Hepatic stellate cell (primary cell): ENCODE data around the gene FTO.
A peak's percentile ranks its signal among the peaks of the same experiment; 100 is the strongest.
"Not testable (repeated sequence)": the region's sequence is repeated elsewhere in the genome, so short reads cannot be mapped to it uniquely, and the experiment has no call there.

Source experiments
- DNase-seq: peaks from one replicate; pipeline ENCODE4 v3.0.0; 2011; ENCODE audit warnings: low spot score

FTO gene

DNA sequence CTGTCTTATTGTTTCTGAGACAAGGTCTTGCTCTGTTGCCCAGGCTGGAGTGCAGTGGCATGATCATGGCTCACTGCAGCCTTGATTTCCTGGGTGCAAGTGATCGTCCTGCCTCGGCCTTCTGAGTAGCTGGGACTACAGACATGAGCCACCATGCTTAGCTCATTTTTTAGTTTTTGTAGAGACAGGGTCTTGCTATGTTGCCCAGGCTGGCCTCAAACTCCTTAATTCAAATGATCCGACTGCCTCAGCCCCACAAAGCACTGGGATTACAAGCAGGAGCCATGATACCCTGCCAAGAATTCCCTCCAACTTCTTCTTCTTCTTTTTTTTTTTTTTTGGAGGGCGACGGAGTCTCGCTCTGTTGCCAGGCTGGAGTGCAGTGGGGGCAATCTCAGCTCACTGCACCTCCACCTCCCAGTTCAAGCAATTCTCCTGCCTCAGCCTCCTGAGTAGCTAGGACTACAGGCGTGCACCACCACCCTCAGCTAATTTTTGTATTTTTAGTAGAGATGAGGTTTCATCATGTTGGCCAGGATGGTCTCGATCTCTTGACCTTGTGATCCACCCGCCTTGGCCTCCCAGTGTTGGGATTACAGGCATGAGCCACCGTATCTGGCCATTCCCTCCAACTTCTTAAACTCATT, 477.9 kb downstream of the FTO start:
- DNase-seq: not testable (repeated sequence)

DNA sequence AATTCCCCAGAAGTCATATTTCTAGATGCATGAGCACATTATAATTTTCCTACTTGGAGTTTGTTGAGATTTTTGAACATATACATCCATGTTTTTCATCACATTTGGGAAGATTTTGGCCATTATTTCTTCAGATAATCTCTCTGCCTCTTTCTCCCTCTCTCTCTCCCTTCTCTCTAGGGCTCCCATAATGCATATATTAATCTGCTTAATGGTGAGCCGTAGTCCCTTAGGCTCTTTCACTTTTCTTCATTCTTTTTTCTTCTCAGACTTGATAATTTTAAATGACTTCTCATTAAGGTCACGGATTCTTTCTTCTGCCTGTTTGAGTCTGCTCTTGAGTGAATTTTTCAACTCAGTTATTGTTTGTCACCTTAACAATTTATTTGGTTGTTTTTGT, 481.1 kb downstream of the FTO start:
- DNase-seq: no peak

DNA sequence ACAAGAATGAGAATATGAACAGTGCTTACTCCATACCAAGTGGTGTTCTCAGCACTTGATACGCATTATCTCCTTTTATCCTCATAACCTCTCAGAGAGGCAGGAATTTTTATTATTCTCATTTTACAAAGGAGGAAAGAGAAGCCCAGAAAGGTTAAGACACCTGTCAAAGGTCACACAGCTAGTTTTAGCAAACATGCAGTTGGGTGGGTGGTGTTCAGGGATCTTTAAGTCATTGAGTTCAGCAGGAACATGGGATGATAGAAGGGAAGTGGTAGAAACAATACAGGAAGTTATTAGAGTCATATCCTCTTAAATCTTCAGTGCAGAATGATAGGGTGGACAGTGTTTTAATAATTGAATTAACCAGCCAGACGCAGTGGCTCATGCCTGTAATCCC, 487.2 kb downstream of the FTO start:
- DNase-seq: no peak

DNA sequence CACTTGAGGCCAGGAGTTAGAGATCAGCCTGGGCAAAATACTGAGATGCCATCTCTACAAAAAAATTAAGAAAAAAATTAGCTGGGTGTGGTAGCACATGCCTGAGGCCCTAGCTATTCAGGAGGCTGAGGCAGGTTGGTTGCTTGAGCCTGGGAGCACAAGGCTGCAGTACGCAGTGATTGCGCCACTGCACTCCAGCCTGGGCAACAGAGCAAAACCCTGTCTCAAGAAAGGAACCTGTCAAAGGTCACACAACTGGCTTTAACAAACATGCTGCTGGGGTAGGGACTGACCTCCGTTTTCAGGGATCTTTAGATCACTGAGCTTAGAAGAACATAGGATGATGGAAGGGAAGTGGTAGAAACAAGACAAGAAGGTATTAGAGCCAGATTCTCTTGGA, 487.6 kb downstream of the FTO start:
- no peak for DNase-seq

DNA sequence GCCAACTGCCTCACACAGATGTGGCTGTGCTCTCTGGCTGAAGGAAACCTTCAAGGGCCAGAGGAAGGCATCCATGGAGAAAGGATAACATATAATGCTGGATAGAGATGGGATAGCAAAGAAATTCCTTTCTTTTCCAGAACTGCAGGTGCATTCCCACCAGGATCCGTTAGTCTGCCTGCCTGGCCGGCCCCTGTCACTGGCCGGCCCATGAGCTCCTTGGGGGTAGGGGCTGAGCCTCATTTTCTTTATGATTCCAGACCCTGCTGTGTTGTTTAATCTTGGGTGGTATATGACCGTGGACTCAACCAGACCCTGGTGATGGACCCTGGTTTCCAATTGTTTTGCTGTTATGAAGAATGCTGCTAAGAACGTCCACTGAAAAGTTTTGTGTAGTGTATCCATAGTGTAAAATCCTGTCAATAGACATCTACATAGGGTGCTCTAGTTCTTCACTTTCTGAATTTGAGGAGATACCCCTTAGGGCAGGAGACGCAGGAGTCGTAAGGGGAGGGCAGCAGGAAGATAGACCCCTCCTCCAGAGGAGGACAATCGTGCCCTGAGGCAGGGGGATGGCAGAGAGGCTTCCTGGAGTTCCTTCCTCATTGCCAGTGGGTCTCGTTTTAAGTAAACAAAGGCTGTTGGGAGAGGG, 489.2 kb downstream of the FTO start:
- DNase-seq: no peak

DNA sequence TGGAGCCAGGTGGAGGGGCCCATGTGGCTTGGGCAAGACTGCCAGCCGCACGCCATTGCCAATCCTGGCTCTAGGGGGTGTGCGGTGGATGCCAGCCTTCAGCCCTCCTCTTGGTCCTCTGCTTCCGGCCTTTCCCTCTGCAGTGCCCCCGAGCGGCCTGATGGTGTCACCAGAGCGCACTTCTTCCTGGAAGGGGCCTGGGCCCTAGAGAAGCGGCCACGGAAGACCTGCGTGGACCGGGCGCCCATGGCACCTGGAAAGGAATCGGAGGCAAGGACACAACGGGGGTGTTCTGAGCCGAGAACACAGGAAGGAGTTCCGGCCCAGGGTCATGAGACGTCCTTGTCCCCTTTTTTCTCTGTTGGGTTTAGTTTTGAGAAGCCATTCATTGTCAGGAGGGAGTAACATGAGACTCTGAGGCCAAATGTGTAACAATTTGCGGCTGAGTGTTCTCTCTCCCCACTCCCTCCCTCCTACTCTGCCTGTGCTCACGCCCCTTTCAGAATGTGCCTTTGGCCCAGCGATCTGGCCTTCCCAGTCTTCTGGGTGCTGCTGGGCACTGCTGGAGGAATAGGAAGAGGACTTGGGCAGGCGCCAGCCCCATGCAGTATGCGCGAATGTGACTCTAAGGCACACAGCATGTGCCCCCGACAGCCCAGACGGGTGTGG, 489.8 kb downstream of the FTO start:
- DNase-seq: peak; percentile 70

DNA sequence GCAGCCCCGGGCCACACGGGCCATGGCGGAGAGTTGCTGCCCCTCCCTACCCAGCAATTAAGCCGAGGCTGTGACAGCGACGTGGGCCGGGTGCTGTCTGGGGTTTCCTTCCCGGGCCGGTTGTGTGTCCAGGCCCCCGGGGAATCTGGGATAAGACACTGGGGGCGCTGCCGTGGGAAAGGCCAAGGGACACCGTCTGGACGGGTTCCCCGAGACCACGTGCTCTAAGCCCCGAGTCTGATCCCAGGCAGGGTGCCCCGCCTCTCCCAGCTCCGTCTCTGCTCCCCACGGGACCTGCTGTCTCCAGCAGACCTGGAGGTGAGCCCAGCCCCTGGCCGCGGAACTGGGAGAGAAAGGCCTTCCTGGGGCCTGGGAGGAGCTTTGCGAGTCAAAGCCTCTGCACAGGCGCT, 490.4 kb downstream of the FTO start:
- no peak for DNase-seq

DNA sequence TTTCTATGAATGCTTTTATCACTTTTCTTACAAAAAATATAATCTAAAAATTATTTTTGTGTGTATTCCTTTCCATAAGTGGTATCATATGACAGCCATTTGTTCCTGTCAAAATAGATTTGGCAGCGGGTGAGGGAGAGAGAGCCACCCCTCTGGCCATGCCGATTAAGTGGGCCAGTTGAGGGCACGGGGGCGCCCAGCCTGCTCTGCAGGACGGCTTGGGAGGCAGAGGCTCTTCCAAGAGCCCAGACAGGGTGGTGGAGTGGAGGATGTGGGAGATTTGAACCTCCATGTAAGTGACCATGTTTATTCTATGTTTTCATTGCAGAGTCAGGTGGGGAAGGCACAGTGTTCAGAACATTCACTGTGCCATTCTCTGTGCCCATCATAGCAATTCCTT, 493.8 kb downstream of the FTO start:
- DNase-seq: no peak

DNA sequence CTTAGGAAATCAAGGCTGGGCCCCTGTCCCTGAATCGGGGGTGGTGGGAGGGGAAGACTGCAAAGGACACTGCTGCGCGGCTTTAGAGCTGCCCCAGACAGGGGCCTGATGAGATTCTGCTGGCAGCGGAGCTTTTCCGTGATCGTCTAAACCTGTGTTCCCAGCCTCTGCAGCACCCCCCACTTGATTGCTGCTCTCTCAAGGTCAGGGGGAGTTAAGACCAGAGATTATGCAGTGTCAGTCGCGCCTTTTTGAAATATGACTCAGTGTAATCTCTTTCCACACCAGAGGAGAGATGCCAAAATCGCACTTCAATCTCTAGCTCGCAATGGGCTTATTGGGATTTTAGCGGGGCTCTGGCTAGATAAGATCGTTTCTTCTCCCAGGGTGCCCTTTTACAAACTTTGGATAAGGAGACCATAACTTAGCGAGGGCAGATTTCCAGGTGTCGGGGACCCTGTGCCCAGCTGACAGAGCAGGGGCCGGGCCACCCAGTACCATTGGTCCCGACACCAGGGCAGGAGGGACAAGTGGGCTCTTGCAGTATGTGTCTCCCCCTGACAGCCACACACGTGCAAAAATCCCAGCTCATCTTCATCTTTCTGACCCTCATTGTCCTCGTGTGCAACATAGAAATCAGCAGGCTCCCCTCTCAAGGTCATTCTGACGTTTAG, 495.7 kb downstream of the FTO start:
- no peak for DNase-seq

DNA sequence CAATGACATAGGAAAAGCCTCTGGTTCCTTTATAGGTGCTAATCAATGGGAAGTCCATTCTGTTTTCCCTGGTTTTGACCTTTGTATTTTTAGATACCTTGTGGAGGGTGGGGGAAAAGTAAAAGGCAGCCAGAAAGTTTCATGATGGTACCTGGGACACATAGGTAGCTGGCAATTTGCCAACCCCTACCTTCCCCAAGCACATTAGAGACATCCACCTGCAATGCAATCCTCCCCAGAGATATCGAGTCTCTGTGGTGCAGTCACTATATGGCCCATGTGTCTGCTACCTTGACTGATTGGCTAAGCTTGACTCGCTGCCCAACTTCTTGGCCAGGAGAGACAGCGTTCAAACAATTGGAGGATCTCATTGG, 496.2 kb downstream of the FTO start:
- DNase-seq: no peak

DNA sequence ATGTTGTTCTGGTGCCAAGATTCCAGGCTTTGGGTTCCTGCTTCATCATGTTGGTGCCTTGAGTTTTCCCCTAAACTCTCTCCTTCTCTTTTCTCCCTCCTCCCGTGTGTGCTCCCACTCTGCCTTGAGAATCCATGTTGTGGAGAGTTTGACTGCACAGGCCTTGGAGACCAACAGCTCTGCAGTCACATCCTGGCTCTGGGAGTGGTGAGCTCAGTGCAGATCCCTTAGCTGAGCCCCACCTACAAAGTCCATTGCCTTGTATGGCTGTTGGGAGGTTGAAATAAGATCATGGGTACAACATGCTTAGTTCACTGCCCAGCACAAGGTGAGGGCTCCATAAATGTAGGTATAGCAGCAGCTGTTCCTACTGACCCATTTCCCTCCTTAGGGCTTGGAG, 496.8 kb downstream of the FTO start:
- no peak for DNase-seq

DNA sequence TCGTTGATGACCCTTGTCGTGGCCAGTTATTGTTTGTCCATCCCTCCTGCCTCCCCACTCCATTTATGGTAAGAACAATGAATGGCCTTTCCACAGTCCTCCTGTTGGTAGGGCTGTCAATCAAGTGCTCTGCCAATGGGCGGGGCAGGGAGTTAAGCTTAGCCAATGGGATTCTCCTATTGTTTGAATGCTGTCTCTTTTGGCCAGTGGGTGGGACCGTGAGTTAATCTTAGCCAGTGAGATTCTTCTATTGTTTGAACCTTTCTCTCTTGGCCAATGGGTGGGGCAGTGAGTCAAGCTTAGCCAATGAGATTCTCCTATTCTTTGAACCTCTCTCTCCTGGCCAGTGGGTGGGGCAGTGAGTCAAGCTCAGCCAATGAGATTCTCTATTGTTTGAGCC, 497.2 kb downstream of the FTO start:
- DNase-seq: no peak
